ENCODE data around the gene PRM3. TPM values are rescaled to one million over a fixed set of nuclear protein-coding genes. Genes with fewer than 3 reads are reported as not detected.

Gene PRM3
- total RNA-seq, 1 donor from 2014 or later: not detected

- Mint-ChIP-seq H3K27ac (ENCODE audit: unreplicated experiment) (no peak overlapping the region), H3K9me3 (ENCODE audit: unreplicated experiment) (no peaks in the 10 kb centered on the region), H3K36me3 (ENCODE audit: low read depth, unreplicated experiment) (no peaks in the 10 kb centered on the region), H3K4me3 (ENCODE audit: unreplicated experiment) (no peak overlapping the region), H3K27me3 (ENCODE audit: unreplicated experiment) (peaks cover 1% of the 10 kb centered on the region), H3K4me1 (ENCODE audit: unreplicated experiment) (no peaks in the 10 kb centered on the region)
- no peak for DNase-seq (ENCODE audit: low spot score)
- TF ChIP-seq, protein P1, sequence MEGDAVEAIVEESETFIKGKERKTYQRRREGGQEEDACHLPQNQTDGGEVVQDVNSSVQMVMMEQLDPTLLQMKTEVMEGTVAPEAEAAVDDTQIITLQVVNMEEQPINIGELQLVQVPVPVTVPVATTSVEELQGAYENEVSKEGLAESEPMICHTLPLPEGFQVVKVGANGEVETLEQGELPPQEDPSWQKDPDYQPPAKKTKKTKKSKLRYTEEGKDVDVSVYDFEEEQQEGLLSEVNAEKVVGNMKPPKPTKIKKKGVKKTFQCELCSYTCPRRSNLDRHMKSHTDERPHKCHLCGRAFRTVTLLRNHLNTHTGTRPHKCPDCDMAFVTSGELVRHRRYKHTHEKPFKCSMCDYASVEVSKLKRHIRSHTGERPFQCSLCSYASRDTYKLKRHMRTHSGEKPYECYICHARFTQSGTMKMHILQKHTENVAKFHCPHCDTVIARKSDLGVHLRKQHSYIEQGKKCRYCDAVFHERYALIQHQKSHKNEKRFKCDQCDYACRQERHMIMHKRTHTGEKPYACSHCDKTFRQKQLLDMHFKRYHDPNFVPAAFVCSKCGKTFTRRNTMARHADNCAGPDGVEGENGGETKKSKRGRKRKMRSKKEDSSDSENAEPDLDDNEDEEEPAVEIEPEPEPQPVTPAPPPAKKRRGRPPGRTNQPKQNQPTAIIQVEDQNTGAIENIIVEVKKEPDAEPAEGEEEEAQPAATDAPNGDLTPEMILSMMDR (IDR thresholded peaks at IDR 0.05; ENCODE audit: unreplicated experiment): no peak
Measured at GRCh38 chr16:11238272-11239202, 34.9 kb downstream of the PRM3 start.

DNA sequence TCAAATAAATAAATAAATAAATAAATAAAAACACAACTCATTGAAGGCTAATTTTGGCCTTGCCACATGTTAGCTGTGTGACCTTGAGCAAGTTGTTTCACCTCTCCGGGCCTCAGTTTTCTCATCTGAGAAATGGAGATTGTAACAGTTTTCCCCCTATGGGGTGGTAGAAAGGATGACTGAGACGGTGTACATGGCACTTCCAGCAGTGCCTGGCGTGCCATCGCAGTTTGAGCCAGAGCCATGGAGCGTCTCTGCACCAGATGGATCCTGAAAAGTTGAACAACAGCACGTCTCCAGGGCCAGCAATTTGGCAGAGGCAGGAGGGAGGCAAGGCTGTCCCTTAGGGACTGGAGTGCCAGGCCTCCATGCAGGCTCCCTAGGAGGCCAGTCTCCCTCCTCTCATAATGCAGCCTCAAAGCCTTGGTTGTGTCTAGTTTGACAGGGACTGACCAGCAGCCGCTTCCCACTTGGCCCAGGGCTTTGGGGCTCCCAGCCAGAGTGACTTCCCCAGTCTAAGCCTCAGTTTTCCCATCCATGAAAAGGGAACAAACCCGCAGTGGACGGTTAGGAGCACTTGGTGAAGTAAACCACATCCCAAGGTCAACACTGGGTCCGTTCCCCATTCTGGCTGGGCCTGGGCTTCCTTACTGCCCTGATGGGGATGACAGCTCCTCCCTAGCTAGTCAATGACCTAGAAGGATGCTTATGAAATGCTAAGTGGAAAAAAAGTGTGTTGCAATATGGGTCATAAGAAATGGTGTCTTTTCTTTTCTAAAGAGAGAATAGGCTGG is 36.8 kb downstream of the PRM3 start:
- H3K4me1 Mint-ChIP-seq (ENCODE audit: unreplicated experiment): no peaks in the 10 kb centered on the region

DNA sequence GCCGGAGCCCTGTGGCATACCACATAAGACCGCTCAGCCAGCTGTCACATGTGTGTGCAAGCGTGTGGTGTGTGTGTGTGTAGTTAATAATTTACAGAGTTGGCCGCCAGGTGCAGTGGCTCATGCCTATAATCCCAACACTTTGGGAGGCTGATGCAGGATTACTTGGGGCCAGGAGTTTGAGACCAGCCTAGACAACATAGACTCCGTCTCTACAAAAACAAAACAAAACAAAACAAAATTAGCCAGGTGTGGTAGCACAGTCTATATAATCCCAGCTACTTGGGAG is 37.8 kb downstream of the PRM3 start:
- no peaks in the 10 kb centered on the region for H3K36me3 Mint-ChIP-seq (ENCODE audit: low read depth, unreplicated experiment)
- H3K9me3 Mint-ChIP-seq (ENCODE audit: unreplicated experiment): no peaks in the 10 kb centered on the region
- no peak for DNase-seq (ENCODE audit: low spot score)
- no peak overlapping the region for H3K4me3 Mint-ChIP-seq (ENCODE audit: unreplicated experiment)
- peaks cover 3% of the 10 kb centered on the region for H3K27me3 Mint-ChIP-seq (ENCODE audit: unreplicated experiment)
- TF ChIP-seq, protein P1 (IDR thresholded peaks at IDR 0.05; ENCODE audit: unreplicated experiment): no peak
- no peaks in the 10 kb centered on the region for H3K4me1 Mint-ChIP-seq (ENCODE audit: unreplicated experiment)
- H3K27ac Mint-ChIP-seq (ENCODE audit: unreplicated experiment): no peak overlapping the region

More for the DNA sequence above, 36.8 kb downstream of the PRM3 start:
- no peak for DNase-seq (ENCODE audit: low spot score)
- TF ChIP-seq, protein P1 (IDR thresholded peaks at IDR 0.05; ENCODE audit: unreplicated experiment): no peak
- no peak overlapping the region for H3K27ac Mint-ChIP-seq (ENCODE audit: unreplicated experiment)
- no peaks in the 10 kb centered on the region for H3K9me3 Mint-ChIP-seq (ENCODE audit: unreplicated experiment)
- no peak overlapping the region for H3K4me3 Mint-ChIP-seq (ENCODE audit: unreplicated experiment)
- peaks cover 3% of the 10 kb centered on the region for H3K27me3 Mint-ChIP-seq (ENCODE audit: unreplicated experiment)
- no peaks in the 10 kb centered on the region for H3K36me3 Mint-ChIP-seq (ENCODE audit: low read depth, unreplicated experiment)

- Mint-ChIP-seq H3K4me3 (ENCODE audit: unreplicated experiment) (no peak overlapping the region), H3K4me1 (ENCODE audit: unreplicated experiment) (no peaks in the 10 kb centered on the region), H3K9me3 (ENCODE audit: unreplicated experiment) (no peaks in the 10 kb centered on the region), H3K36me3 (ENCODE audit: low read depth, unreplicated experiment) (no peaks in the 10 kb centered on the region), H3K27ac (ENCODE audit: unreplicated experiment) (no peak overlapping the region), H3K27me3 (ENCODE audit: unreplicated experiment) (peaks cover 3% of the 10 kb centered on the region)
- TF ChIP-seq, protein P1 (IDR thresholded peaks at IDR 0.05; ENCODE audit: unreplicated experiment): no peak
- no peak for DNase-seq (ENCODE audit: low spot score)
Measured at GRCh38 chr16:11234884-11235702, 38.3 kb downstream of the PRM3 start.
